Measurements from ENCODE around the gene SEH1L.
A peak's percentile ranks its signal among the peaks of the same experiment; 100 is the strongest.

Gene SEH1L

GRCh38 chr18:13003466-13003896, 55.7 kb downstream of the SEH1L start:
- peak; percentile 59 for TF ChIP-seq CTCF (IDR thresholded peaks at IDR 0.05; ENCODE audit: control insufficient read depth, insufficient read depth, low read depth, low read length, missing control alignments)
- no peak overlapping the region for H3K4me3 ChIP-seq (ENCODE audit: control insufficient read depth, low read depth, low read length)
- DNase-seq (ENCODE audit: low read depth): peak; percentile 39

GRCh38 chr18:13004396-13004795, 56.6 kb downstream of the SEH1L start:
- no peak overlapping the region for H3K4me3 ChIP-seq (ENCODE audit: control insufficient read depth, low read depth, low read length)
- no peak for TF ChIP-seq CTCF (IDR thresholded peaks at IDR 0.05; ENCODE audit: control insufficient read depth, insufficient read depth, low read depth, low read length, missing control alignments)
- DNase-seq (ENCODE audit: low read depth): no peak

- no peak for DNase-seq (ENCODE audit: low read depth)
- H3K4me3 ChIP-seq (ENCODE audit: control insufficient read depth, low read depth, low read length): no peak overlapping the region
- TF ChIP-seq CTCF (IDR thresholded peaks at IDR 0.05; ENCODE audit: control insufficient read depth, insufficient read depth, low read depth, low read length, missing control alignments): no peak
Observed at GRCh38 chr18:13005289-13005688, 57.5 kb downstream of the SEH1L start.

GRCh38 chr18:13006531-13007247, 58.9 kb downstream of the SEH1L start:
- DNase-seq (ENCODE audit: low read depth): no peak
- H3K4me3 ChIP-seq (ENCODE audit: control insufficient read depth, low read depth, low read length): no peak overlapping the region
- no peak for TF ChIP-seq CTCF (IDR thresholded peaks at IDR 0.05; ENCODE audit: control insufficient read depth, insufficient read depth, low read depth, low read length, missing control alignments)

GRCh38 chr18:13007248-13007560, 59.4 kb downstream of the SEH1L start:
- TF ChIP-seq CTCF (IDR thresholded peaks at IDR 0.05; ENCODE audit: control insufficient read depth, insufficient read depth, low read depth, low read length, missing control alignments): no peak
- no peak for DNase-seq (ENCODE audit: low read depth)
- H3K4me3 ChIP-seq (ENCODE audit: control insufficient read depth, low read depth, low read length): no peak overlapping the region

GRCh38 chr18:13011719-13012118, 63.9 kb downstream of the SEH1L start:
- H3K4me3 ChIP-seq (ENCODE audit: control insufficient read depth, low read depth, low read length): no peak overlapping the region
- no peak for DNase-seq (ENCODE audit: low read depth)
- TF ChIP-seq CTCF (IDR thresholded peaks at IDR 0.05; ENCODE audit: control insufficient read depth, insufficient read depth, low read depth, low read length, missing control alignments): no peak

Measured in AG09309 (cell line).